K562 (cell line): ENCODE results near the gene BCL2L13. TPM values are rescaled to one million over a fixed set of nuclear protein-coding genes. Genes with fewer than 3 reads are reported as not detected.

Experiments used
- BRF2 ChIP-seq: IDR thresholded peaks from 3 replicates; pipeline ENCODE4 v1.6.1; 2011; ENCODE audit warnings: borderline replicate concordance, mild to moderate bottlenecking; ENCODE audit not compliant: insufficient read length, insufficient read depth
- ETV5 ChIP-seq: sonication (generic); formaldehyde crosslinking; IDR thresholded peaks from 2 replicates; pipeline ENCODE4 v1.4.0; 2020; ENCODE audit warnings: low read depth, mild to moderate bottlenecking, missing genetic modification reagents
- FOXP4 ChIP-seq: sonication (generic); formaldehyde crosslinking; IDR thresholded peaks from 2 replicates; pipeline ENCODE4 v1.8.0; 2022; ENCODE audit warnings: mild to moderate bottlenecking, missing genetic modification reagents, borderline replicate concordance
- HMGXB4 ChIP-seq: sonication (generic); formaldehyde crosslinking; IDR thresholded peaks from 2 replicates; pipeline ENCODE4 v1.8.1; 2023; ENCODE audit warnings: mild to moderate bottlenecking, missing genetic modification reagents
- MEIS2 ChIP-seq: fragments of 450-650 bp; IDR thresholded peaks from 2 replicates; pipeline ENCODE4 v1.6.1; 2014; ENCODE audit warnings: mild to moderate bottlenecking; ENCODE audit not compliant: partially characterized antibody
- NFE2L1 ChIP-seq: fragments of 450-650 bp; IDR thresholded peaks from 2 replicates; pipeline ENCODE4 v1.6.1; 2016; ENCODE audit warnings: missing genetic modification characterization, low read depth, mild to moderate bottlenecking, missing compliant biosample characterization, moderate library complexity, borderline replicate concordance
- PHF8 ChIP-seq: fragments of 200-600 bp; sonication (generic); IDR thresholded peaks from 2 replicates; pipeline ENCODE4 v1.6.1; 2012; ENCODE audit warnings: mixed run types, mild to moderate bottlenecking, inconsistent platforms, low read length, moderate library complexity, borderline replicate concordance
- RBM14 ChIP-seq: fragments of 200-400 bp; formaldehyde crosslinking; IDR thresholded peaks from 2 replicates; pipeline ENCODE4 v1.6.1; 2018; ENCODE audit warnings: low read depth, mild to moderate bottlenecking, low read length, moderate library complexity, borderline replicate concordance; ENCODE audit not compliant: insufficient read depth
- SMARCC2 ChIP-seq: fragments of 450-650 bp; IDR thresholded peaks from 2 replicates; pipeline ENCODE4 v1.6.1; 2017; ENCODE audit warnings: antibody characterized with exemption, moderate library complexity, mild to moderate bottlenecking, low read depth
- SNRNP70 ChIP-seq: fragments of 200-400 bp; formaldehyde crosslinking; optimal IDR thresholded peaks from 2 replicates; pipeline ENCODE3; 2017; ENCODE audit warnings: low read depth, low read length
- TCF15 ChIP-seq: fragments of 250-450 bp; sonication (Bioruptor Pico); IDR thresholded peaks from 2 replicates; pipeline ENCODE4 v1.8.0; 2022; ENCODE audit warnings: moderate library complexity, mild to moderate bottlenecking, inconsistent platforms
- THAP12 ChIP-seq: fragments of 250-450 bp; sonication (Bioruptor Pico); IDR thresholded peaks from 2 replicates; pipeline ENCODE4 v1.9.0; 2021; ENCODE audit warnings: mild to moderate bottlenecking, inconsistent platforms
- ZNF512 ChIP-seq: IDR thresholded peaks from 2 replicates; pipeline ENCODE4 v1.6.1; 2016; ENCODE audit warnings: missing genetic modification characterization, missing compliant biosample characterization
- polyA plus RNA-seq, 8 experiments: library from polyadenylated mRNA; depleted of rRNA in 4 of 8; stranded (reverse) in 5 of 8; unstranded in 3 of 8; fragments of >200 nt; fragmentation: Nextera tagmentation in 2 of 8; fragmentation: Illumina TruSeq in 1 of 8; extraction: Ambion mirVana in 2 of 8; extraction: Trizol in 1 of 8; gene quantifications; 2 replicates each; pipeline versions ENCODE4 v1.2.1 to v1.2.3, GENCODE V29; 2011 to 2014; ENCODE audit warnings: inconsistent platforms in 1 of 8, missing spikeins in 1 of 8
- total RNA-seq, 7 experiments: library from RNA; depleted of rRNA in 6 of 7; stranded (reverse); fragments of >200 nt in 6 of 7; fragmentation: Illumina TruSeq in 2 of 7; extraction: Trizol in 2 of 7; gene quantifications; 2 replicates each; pipeline versions ENCODE4 v1.2.1 to v1.2.3, GENCODE V29; 2011 to 2021; ENCODE audit warnings: low replicate concordance in 1 of 7

The BCL2L13 gene
- total and polyA plus RNA-seq, 9 of the 15 experiments (the other 6 are each of a cell fraction or from before 2014, with no cell fraction given), result 41.5 to 63.4 (median 56.5) TPM

GRCh38 chr22:17638432-17639246, at the start of gene BCL2L13 (continued):
- no peak for TF ChIP-seq ZNF512
- no peak for TF ChIP-seq NFE2L1 (tag)
- TF ChIP-seq TCF15, result no peak
- TF ChIP-seq THAP12 (CRISPR knock-in tag), result peak; percentile 94
- peak; percentile 98; the same call in 1 of the 2 replicates for TF ChIP-seq RBM14
- TF ChIP-seq FOXP4, result peak; percentile 60; the same call in 1 of the 2 replicates
- no peak for TF ChIP-seq SMARCC2
- peak; percentile 100 for TF ChIP-seq PHF8
- peak; percentile 99 for TF ChIP-seq ETV5
- TF ChIP-seq BRF2, result no peak
- TF ChIP-seq HMGXB4 (CRISPR knock-in tag), result no peak; the same call in 1 of the 2 replicates
- no peak for TF ChIP-seq SNRNP70
- TF ChIP-seq MEIS2, result peak; percentile 56
